ENCODE results near the gene PRKCE.

PRKCE gene

DNA sequence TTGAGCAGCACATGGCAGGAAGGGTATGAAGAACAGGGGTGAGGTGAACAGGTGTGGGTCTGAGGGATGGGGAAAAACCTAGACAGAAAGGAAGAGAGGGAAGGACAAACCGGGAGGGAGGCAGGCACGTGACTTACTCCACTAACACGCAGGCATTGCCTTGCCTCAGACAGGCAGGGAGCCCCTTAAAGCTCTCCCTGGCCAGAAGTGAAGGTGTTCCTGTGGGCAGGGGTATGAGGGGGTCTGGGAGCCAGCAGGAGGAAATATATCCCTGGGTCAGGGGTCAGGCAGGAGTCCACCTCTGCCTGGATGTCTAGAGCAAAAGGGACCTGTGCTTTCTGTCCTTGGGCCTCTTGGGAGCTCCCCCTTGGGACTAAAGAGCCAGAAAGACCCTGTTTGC, 510.4 kb downstream of the PRKCE start:
- Histone ChIP-seq H3K9me3 (no peaks in the 10 kb centered on the region), H3K27me3 (no peaks in the 10 kb centered on the region), H3K36me3 (peaks cover 48% of the 10 kb centered on the region), H3K4me3 (ENCODE audit: low read depth, low read length) (no peak overlapping the region), H3K4me1 (peaks cover 5% of the 10 kb centered on the region)
- TF ChIP-seq, protein P1, sequence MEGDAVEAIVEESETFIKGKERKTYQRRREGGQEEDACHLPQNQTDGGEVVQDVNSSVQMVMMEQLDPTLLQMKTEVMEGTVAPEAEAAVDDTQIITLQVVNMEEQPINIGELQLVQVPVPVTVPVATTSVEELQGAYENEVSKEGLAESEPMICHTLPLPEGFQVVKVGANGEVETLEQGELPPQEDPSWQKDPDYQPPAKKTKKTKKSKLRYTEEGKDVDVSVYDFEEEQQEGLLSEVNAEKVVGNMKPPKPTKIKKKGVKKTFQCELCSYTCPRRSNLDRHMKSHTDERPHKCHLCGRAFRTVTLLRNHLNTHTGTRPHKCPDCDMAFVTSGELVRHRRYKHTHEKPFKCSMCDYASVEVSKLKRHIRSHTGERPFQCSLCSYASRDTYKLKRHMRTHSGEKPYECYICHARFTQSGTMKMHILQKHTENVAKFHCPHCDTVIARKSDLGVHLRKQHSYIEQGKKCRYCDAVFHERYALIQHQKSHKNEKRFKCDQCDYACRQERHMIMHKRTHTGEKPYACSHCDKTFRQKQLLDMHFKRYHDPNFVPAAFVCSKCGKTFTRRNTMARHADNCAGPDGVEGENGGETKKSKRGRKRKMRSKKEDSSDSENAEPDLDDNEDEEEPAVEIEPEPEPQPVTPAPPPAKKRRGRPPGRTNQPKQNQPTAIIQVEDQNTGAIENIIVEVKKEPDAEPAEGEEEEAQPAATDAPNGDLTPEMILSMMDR (IDR thresholded peaks at IDR 0.05; ENCODE audit: low read depth, low read length), result no peak
- no peak for DNase-seq

DNA sequence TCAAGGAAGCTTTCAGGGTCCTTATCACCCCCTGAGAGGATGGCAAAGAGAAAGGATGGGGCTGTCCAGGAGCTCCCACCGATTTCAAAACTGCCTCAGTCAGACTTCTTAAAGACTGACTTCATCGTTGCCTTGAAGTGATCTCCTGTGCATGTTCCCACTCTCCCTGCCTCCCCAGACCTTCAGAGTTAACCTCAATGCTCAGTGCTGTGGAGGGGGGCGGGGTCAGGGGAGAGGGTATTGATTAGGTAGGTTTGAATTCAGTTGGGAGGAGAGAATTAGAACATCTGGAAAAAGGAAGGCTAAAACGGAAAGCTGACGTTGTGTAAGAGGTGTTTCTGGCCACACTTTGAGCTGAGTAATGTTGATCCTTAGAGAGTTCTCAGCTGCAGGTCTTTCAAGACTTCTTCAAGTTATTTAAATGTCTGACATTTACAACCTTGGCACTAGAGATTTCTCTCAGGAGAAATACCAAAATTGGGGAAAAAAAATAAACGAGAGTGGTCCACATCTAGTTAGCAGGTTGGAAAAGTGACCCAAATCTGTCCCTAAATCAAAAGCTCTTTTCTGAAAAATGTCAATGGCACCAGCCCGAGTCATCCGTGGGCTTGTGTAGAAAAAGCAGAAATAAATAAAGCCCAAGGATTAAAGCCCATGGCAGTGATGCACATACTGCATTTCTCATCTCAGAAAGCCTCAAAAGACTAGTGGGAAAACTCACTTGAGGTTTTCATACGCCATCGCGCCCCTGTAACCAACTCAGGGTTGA, 511.0 kb downstream of the PRKCE start:
- Histone ChIP-seq H3K9me3 (no peaks in the 10 kb centered on the region), H3K27me3 (no peaks in the 10 kb centered on the region), H3K4me1 (peaks cover 3% of the 10 kb centered on the region), H3K36me3 (peaks cover 42% of the 10 kb centered on the region), H3K4me3 (ENCODE audit: low read depth, low read length) (no peak overlapping the region)
- TF ChIP-seq, protein P1 (IDR thresholded peaks at IDR 0.05; ENCODE audit: low read depth, low read length), result no peak
- no peak for DNase-seq

DNA sequence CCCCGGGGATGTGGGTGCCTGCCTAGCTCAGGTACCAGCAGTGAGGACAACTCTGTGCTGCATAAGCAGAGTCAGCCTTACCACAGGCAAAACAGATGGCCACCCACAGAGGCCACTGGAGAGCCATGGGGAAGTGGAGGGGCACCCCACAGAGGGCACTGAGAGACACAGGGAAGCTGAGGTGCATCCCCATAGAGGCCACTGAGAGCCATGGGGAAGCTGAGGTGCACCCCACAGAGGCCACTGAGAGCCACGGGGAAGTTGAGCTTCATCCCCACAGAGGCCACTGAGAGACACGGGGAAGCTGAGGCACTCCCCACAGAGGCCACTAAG, 511.6 kb downstream of the PRKCE start:
- TF ChIP-seq, protein P1 (IDR thresholded peaks at IDR 0.05; ENCODE audit: low read depth, low read length), result no peak
- no peak for DNase-seq
- no peaks in the 10 kb centered on the region for H3K4me1 ChIP-seq
- H3K4me3 ChIP-seq (ENCODE audit: low read depth, low read length), result no peak overlapping the region
- no peaks in the 10 kb centered on the region for H3K27me3 ChIP-seq
- H3K9me3 ChIP-seq, result no peaks in the 10 kb centered on the region
- peaks cover 42% of the 10 kb centered on the region for H3K36me3 ChIP-seq

DNA sequence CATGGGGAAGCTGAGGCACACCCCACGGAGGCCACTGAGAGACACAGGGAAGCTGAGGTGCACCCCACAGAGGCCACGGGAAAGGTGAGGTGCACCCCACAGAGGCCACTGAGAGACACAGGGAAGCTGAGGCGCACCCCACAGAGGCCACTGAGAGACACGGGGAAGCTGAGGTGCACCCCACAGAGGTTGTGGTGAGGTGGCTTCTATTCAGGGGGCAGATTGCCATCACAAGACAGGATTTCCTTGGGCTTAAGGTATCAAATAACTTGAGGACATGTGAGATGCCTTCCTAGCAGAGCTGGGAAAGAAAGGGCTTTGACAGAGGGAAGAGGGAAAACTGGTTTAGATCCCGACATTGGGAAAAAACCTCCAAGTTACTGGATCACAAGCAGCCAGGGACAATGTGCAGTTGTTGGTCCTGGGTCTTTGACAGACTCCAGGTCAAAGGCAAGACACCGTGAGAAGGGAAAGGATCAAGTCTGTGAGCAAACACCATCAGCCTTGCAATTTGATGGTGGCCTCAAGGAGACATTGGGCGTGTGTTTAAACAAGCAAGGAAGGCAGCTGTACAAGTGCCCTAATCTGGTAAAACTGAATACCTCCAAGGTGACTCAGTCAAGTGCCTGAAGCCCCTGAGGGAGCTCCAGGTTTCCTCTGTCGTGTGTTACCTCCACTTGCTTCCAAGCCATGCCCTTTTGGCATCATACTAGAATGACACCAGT, 512.5 kb downstream of the PRKCE start:
- Histone ChIP-seq H3K9me3 (no peaks in the 10 kb centered on the region), H3K36me3 (peaks cover 42% of the 10 kb centered on the region), H3K4me3 (ENCODE audit: low read depth, low read length) (no peak overlapping the region), H3K27me3 (no peaks in the 10 kb centered on the region), H3K4me1 (no peaks in the 10 kb centered on the region)
- TF ChIP-seq, protein P1 (IDR thresholded peaks at IDR 0.05; ENCODE audit: low read depth, low read length), result no peak
- DNase-seq, result no peak

DNA sequence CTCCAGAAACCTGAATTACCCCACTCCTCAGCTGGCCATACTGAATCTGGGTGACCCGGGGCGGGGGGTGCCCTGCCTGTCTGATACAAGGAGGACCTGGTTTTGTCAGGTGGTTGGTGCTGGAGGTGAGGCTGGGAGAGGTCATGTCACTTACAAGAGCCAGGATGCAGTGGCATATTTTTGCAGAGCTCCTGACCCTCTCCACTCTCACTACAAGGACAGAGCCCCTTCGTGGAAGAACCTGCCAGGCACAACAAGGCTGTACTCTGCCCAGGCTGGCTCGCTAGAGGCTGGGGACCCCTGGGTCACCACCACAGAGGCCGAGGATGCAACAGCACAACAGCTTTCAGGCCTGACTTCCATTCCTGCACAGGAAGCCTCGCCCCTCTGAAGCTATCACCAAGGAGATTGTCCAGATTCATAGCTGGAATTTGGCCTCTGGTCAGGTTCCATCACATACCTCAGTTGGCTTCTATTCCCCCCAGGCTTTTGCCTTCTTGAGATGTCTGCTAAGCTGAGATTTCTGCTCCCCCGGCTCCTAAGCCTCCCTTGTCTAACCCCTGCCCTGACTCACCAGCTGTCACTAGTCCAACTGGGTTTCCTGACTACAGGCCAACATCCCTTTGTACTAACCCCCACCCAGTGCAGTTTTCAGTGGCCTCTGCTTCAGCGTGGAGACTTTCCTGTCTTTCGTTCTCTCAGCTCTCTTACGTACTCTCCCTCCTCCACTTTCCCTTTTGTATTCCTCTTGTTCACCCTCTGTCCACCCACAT, 513.2 kb downstream of the PRKCE start:
- no peak overlapping the region for H3K4me3 ChIP-seq (ENCODE audit: low read depth, low read length)

More for the DNA sequence above, 513.2 kb downstream of the PRKCE start:
- Histone ChIP-seq H3K4me1 (peaks cover 2% of the 10 kb centered on the region; the same call in 1 of the 2 replicates), H3K9me3 (no peaks in the 10 kb centered on the region), H3K36me3 (peaks cover 34% of the 10 kb centered on the region), H3K27me3 (no peaks in the 10 kb centered on the region)
- TF ChIP-seq, protein P1 (IDR thresholded peaks at IDR 0.05; ENCODE audit: low read depth, low read length), result no peak
- DNase-seq, result no peak

All from BE2C (cell line).